ENCODE results near the gene ZDHHC23.

GRCh38 chr3:113954091-113954685 is 6.4 kb downstream of the ZDHHC23 start:
- TF ChIP-seq TAF1 (IDR thresholded peaks at IDR 0.05; ENCODE audit: borderline replicate concordance, insufficient read depth, low read length) = no peak
- no peak for TF ChIP-seq SIN3A (IDR thresholded peaks at IDR 0.05; ENCODE audit: borderline replicate concordance, insufficient read depth, low read length)
- no peak for TF ChIP-seq POLR2AphosphoS5 (IDR thresholded peaks at IDR 0.05; ENCODE audit: low read depth, low read length)
- TF ChIP-seq, protein P1, sequence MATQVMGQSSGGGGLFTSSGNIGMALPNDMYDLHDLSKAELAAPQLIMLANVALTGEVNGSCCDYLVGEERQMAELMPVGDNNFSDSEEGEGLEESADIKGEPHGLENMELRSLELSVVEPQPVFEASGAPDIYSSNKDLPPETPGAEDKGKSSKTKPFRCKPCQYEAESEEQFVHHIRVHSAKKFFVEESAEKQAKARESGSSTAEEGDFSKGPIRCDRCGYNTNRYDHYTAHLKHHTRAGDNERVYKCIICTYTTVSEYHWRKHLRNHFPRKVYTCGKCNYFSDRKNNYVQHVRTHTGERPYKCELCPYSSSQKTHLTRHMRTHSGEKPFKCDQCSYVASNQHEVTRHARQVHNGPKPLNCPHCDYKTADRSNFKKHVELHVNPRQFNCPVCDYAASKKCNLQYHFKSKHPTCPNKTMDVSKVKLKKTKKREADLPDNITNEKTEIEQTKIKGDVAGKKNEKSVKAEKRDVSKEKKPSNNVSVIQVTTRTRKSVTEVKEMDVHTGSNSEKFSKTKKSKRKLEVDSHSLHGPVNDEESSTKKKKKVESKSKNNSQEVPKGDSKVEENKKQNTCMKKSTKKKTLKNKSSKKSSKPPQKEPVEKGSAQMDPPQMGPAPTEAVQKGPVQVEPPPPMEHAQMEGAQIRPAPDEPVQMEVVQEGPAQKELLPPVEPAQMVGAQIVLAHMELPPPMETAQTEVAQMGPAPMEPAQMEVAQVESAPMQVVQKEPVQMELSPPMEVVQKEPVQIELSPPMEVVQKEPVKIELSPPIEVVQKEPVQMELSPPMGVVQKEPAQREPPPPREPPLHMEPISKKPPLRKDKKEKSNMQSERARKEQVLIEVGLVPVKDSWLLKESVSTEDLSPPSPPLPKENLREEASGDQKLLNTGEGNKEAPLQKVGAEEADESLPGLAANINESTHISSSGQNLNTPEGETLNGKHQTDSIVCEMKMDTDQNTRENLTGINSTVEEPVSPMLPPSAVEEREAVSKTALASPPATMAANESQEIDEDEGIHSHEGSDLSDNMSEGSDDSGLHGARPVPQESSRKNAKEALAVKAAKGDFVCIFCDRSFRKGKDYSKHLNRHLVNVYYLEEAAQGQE (IDR thresholded peaks at IDR 0.05; ENCODE audit: insufficient read depth in 1 of 2, low read depth in 2 of 2, low read length in 2 of 2) = no peak

Measured in PFSK-1 (cell line).